HG03432 (cell line): Measurements from ENCODE around the gene GPR65.

ENCODE experiments used
- ATAC-seq: cut with Tn5 transposase; IDR thresholded peaks from one replicate; pipeline ENCODE4 v1.9.1; 2021; ENCODE audit warnings: mild to moderate bottlenecking, moderate library complexity; ENCODE audit not compliant: unreplicated experiment

GPR65 gene, protein sequence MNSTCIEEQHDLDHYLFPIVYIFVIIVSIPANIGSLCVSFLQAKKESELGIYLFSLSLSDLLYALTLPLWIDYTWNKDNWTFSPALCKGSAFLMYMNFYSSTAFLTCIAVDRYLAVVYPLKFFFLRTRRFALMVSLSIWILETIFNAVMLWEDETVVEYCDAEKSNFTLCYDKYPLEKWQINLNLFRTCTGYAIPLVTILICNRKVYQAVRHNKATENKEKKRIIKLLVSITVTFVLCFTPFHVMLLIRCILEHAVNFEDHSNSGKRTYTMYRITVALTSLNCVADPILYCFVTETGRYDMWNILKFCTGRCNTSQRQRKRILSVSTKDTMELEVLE

DNA sequence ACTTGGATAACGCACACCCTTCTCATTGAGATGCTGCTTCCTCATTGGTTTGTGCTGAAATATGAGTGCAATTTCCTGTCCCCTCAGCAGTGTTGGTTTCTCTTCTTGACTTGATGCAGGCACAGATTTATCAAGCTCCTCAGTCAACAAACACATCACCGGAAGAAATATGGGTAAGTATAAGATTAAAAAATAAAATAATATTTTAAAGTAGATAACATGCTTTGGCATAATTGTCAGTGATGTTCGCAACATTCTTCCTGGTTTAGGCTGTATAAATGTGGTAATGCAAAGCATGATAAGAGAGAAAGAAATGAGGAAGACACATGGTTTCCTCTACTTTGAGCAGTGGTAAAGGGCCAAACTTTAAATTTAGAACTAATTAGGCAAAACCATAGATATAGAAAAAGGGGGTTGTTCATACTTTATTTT is at the start of gene GPR65:
TSS of gene GPR65 (plus strand) at position 86 of the 432 bp plus-strand sequence. CDS start 5,713 bp downstream, outside the sequence.
- ATAC-seq: peak; percentile 76

DNA sequence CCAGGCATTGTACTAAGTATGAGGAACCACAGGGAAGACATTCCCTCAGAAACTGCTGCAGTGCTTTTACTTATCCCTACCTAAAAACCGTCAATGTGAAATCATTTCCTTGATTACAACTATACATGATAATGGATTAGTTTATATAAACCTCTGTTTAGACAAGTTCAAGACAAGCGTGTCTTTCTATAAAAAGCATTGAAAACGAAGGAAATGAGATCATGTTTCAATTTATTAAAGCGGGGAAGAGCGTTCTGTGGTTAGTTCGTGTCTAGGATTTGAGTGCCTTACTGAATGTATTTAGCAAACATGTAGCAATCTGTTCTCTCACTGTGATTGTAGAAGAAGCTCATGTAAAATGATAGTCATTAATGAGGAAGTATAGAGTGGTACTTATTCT is 49.4 kb upstream of the GPR65 start:
- ATAC-seq: no peak

DNA sequence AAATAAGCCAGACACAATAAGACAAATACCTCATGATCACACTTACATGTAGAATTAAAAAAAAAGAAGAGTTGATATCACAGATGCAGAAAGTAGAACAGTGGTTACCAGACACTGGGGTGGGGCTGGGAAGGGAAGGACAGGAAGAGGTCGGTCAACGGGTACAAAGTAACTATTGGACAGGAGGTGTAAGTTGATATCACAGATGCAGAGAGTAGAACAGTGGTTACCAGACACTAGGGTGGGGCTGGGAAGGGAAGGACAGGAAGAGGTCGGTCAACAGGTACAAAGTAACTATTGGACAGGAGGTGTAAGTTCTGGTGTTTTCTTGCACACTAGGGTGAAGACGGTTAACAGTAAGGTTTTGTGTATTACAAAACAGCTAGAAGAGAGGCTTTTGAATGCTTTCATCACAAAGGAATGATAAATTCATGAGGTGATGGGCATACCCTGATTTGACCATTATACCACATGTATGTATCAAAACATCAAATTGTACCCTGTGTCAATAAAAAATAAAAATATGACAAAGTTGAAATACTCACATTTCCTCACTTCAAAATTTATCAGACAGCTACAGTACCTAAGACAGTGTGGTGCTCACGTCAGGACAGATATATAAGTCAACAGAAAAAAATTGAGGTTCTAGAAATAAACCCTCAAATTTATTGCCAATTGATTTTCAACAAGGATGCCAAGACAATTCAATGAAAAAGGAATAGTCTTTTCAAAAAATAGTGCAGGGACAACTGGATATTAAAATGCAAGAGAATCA is 44.7 kb upstream of the GPR65 start:
- ATAC-seq: no peak

DNA sequence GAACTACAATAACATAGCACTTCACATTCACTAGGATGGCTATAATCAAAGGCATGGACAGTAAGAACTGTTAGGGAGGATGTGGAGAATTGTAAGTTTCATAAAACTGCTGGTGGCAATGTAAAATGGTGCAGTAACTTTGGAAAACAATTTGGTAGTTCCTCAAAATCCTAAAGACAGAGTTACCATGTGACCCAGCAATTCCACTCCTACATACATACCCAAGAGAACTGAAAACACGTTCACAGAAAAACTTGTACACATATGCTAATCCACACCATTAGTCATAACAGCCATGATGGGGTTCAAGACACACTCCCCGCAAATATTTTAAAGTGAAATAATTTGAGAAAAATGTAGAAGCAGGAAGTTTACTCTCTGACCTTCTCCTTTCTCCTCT is 43.7 kb upstream of the GPR65 start:
- no peak for ATAC-seq

DNA sequence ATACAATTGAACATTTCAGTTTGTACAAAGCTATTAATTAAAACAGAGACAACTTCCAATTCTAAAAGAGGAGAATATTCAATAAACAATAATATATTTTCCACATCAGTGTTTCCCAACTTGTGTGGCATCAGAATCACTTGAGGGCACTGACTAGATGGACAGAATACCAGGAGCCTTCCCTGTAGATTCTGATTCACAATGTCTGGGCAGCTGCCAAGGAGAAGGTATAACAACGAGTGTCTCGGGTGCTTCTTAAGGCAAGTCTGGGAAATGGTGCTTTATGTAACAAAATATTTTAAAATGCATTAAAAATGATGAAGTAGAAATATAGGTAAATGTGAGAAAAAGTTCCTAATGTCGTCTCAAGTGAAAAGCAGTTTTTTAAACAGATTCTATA is 38.1 kb upstream of the GPR65 start:
- no peak for ATAC-seq

DNA sequence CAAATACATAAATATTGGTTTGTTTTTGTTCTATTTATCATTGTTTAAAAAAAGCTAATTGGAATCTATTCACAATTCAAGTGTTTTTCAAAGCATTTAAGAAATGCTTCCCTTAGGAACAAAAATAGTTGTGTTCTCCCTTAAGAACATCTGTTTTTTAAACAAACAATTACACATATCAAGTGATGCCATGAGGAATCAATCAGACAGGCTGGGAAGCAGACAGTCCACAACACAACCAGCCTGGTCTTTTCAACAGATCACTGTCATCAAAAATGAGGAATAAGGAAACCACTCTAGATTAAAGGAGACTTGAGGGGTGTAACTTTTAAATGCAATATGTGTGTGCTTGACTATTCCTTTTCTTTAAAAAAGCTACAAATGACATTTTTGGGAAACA is 37.4 kb upstream of the GPR65 start:
- no peak for ATAC-seq

DNA sequence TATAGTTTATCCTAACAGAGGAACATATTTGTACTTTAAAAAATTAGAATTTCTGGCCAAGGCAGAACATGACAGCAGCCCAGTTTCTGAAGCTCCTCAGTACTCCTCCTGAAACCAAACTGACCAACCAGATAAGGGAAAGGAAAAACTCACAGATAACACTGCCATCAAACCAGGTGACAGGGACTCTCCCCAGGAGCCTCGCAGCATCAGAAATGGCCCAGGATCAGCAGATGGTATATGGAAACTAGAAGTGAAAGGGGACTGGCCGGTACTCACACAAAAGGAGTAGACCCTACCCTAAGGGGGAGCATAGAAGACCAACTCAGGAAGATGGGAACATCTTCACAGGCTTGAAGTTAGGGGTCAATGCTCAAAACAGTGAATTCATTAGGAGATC is 33.9 kb upstream of the GPR65 start:
- peak; percentile 94 for ATAC-seq

DNA sequence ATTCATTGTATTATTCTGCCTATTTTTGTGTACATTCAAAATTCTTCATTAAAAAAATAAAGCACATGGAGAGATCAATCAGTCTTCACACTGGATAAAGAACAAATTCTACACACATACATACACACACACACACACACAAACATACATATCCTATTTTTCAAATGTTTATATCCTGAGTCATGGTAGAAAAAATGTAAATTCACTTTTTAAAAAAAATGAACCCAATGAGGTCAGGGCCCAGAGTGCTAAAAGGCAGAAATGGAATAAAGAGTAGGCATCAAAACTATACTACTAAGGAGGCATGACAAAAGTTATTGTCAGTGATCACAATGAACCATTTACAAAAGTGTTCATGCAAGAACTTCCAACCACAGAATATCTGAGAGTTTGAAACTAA is 29.3 kb upstream of the GPR65 start:
- no peak for ATAC-seq

DNA sequence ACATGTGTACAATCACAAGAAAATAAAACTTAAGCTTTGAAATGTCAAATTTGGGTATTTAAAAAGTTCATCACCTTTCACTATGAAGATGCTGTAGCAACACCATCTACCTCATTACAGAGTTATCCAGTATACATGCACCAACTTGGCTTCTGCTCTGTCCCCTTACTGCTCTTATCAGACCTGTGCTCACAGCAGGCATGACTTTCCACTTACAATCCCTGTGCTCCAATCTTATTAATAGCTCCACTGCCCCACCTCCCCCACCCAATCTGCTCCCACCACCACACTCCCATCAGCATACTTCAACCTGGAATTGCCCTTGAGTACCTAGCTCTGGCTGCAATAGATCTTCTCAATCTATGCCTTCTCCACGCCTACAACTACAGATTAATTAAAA is 25.2 kb upstream of the GPR65 start:
- no peak for ATAC-seq

DNA sequence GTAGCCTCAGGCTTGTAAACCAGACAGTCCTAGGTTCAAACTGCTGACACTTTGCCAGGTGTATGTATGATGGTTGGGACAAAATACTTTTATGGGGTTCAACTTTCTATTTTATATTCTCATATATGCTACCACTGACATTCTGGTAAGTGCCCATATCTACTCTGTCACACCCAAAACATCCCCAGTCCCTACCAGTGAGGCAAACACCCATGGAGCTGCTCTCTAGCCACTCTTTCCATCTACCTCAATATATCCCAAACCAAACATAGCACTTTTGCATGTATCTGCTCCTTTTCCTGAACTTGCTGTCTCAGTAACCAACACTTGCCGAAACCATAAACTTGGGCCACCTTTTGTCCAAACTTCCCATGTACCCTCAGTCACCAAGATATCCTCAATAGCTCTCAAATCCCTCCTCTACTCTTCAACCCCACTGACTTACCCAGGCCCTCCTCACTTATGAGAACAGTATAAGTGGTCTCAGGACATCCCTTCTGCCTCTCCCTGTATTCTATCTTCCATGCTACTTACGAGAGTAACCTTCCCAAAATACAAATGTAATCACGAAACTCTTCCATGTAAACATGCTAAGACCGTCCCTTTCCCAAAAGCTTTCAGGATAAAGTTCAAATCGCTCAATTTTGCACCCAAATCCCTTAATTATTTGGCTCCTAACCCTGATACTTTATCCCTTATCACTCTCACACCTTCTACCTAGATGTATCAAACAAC is 15.5 kb upstream of the GPR65 start:
- no peak for ATAC-seq

DNA sequence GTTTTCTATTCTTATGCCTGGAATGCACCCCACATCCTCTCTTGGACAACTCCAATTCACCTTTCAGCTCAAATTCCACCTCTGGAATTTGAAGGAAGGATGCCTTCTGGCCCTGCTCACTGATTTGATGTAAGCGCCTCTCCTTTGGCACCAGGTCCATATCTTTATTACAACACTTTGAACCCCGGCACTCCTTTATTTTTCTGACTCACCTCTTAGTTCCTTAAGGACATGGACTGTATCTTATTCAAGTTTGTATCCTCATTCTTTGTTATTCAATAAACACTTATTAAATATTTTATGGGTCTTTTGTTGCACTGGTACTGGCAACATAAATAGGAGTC is 15.0 kb upstream of the GPR65 start:
- no peak for ATAC-seq

DNA sequence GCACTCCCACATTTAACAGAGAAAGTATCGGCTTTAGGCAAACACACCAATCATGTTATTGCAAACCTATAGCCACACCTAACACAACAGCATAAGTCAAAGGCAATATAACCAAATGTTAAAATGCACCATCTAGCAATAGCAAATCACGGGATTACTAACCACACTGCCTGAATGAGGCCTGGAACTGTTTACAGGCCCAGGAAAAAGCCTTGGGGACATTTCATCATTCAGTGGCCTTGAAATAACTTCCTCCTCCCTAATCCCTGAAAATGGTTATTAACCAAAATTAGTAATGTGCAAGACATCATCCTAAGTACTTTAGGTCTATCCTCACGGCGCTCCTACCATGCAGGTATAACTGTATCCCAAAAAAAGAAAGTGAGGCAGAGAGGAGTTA is 14.3 kb upstream of the GPR65 start:
- no peak for ATAC-seq

DNA sequence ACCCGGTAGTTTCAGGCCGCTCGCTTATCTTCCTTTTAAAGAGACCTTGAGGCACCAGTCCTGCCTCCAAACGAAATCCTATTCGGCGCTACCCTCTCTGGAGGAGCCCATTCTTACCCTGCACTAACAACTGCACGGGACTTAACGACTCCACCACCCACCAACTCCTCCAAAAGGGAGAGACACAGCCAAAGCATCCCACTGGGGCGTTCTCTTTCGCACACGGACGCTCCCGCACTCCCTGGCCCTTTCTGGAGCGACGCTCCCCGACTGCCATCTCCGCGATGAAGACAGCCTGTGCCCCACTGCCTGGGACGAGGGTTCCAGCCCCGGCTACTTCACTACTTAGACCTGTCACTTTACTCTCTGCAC is 12.6 kb upstream of the GPR65 start:
- ATAC-seq: no peak

DNA sequence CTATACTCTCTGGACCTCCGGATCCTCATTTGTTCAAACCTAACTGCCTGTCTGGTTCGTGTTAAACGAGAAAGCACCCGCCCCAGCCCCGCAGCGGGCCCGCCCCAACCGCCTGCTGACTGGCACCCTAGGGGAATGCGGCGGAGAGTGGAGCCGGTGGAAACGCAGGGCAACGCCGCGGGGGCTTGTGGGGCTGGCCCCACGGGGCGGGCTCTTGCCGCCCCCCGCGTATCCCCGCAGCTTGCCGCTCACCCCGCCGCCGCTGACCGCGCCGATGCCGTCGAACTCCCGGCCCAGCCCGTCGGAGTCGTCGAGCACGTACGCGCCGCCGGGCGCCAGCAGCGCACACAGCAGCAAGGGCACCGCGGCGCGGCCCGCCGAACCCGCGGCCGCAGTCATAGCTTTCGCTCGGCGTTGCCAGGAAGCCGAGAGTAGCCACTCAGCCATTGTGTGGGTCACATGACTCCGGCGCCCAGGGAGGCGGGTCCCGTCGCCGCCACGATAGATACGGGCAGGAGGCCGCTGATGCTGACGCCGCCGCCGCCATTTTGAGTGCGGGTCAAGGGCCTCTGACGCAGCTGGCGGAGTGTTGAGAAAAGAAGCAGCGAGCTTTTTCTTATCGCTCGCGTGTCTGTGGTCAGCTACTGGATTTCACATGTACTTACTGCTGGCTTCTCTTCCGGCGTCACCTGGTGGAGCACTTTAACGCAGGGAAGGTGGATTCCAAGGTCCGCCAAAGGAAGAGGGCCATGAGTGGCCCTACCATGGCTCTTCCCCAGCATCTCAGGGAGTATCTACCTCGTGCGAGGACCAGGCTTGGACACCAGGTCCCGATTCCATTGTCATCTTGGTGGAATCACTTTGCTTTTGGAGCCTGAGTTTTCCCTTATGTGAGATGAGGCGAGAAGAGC is 12.0 kb upstream of the GPR65 start, which contains the start of gene GALC:
TSS of gene GALC (minus strand) at position 465 of the 911 bp plus-strand sequence. CDS start at position 447, 18 bp downstream.
- ATAC-seq: peak; percentile 93

DNA sequence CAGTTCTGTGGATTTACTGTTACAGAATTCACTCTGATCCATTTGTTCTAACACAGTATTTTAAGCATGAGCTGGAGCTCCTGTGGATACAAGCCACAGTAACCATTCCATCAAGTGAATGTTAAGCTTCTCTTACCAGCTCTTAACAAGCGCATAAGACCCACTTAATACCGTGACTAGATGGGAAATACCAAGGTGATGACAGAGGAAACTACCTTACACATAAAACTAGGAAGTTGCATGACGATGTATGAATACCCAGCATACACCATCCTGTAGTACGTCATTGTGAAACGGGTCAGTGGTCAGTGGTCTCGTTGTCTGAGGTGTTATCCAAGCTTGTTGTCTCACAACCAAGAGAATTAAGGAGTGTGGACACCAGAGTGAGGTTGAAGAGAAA is 10.0 kb upstream of the GPR65 start:
- ATAC-seq: peak; percentile 28

DNA sequence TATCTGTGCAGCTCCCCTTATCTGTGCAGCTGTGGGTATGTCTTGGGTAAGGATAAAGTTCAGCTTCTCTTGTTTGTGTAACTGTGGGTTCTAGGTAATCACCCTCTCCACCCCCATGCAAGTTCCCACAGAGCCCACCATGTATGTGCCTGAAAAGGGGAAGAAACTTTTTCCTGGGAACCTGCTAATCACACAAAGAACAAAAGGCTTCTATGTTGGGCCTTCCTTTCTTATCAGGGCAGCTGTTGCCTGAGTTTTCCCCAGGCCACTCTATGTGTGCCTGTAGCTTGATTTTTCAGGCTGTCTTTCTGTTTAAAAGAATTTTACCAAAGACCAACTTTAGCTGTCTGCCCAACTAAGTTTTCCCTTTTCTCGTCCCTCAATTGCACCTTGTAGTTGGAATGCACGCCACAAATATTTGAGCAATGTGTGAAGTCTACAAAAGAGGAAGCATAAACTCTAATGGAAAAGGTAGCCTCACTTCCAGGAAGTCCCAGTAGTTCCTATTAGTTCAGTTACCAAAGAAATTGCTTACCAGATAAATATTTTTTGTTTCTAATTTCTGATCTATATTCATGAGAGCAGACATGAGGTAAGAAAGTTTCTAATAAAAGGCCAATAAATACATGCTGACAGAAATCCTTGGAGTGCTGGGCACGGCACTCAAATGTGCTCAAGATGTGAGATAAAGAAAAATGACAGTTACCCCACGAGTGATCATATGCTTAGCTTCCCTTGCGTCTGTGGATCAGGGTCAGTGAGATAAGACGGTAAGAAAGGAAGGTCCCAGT is 9.2 kb upstream of the GPR65 start:
- ATAC-seq: no peak

DNA sequence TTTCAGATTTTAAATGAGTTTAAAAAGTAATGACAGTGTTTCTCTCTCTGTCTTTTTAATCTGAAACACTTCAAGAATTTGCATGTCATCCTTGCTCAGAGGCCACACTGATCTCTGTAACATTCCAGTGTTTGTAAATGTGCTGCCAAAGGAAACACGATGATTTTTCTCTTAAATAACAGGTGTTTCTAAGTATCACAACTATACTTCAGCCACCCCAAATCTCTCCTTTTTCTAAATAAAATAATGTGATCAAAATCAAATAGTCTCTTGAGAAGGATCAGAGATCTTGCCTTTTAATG is 8.7 kb upstream of the GPR65 start:
- no peak for ATAC-seq

DNA sequence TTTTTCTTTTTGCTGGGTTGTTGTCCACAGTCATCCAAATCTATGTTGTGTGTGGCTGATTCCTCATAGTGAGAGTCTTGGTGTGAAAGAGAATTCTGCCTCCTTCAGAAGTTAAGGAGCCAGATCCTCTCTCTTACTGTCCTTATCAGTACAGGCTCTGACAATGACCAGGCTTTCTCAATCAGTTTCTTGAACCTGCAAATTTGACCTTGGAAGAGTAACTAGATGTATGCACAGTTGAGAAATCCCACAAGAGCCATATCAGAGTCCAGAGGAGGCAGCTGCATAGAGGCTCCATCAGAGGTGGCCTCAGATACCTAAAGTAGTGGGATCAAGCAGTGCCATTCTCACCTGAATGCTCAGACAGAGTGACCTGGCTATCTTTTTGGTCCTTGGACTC is 6.5 kb upstream of the GPR65 start:
- no peak for ATAC-seq

DNA sequence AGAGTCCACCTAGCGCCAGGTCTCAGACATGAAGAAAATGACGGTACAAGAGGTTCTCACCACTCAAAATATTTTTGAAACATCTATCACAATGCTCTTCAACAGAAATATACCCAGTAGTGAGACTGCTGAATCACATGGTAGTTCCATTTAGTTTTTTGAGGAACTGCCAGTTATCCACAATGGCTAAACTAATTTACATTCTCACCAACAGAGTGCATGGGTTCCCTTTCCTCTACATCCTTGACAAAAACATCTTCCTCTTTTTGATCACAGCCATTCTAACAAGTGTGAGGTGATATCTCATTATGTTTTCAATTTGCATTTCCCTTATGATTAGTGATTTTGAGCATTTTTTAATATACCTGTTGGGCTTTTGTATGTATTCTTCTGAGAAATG is 5.7 kb upstream of the GPR65 start:
- ATAC-seq: no peak

DNA sequence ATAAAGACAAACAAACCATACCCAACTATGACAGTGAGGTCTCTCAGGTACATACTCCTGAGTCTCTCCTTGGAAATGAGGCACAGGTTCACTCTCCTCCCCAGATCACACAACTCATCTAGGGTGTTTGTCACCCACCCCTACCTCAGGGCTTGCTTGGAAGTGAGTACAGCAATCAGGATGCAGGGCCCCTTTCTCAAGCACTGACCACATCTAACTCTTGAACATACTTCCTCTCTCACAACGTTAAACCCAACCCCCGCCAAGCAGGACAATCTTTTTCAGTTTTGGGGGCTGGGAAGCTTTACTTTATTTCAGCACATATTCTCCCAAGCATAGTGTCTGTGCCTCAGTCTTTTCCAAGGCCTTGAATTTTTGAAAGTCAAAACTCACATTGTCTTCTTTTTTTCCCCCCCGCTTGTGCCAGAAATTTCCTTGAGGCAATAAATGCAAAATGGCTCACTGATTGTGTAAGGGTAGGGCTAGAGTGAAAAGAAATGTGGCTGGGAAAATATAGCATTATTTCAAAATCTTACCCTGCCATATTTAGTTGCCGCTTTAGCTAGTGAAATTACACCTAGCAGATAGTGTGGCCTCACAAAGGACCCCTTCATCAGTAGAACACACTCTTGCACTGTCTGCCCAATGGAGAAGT is 2.4 kb upstream of the GPR65 start:
- no peak for ATAC-seq
